GM21423 (cell line): ENCODE data around the gene NRARP.
"Not testable (repeated sequence)": the region's sequence is repeated elsewhere in the genome, so short reads cannot be mapped to it uniquely, and the experiment has no call there.

ENCODE experiments used
- ATAC-seq: cut with Tn5 transposase; IDR thresholded peaks from one replicate; pipeline ENCODE4 v1.9.1; 2021; ENCODE audit warnings: mild to moderate bottlenecking, moderate library complexity; ENCODE audit not compliant: unreplicated experiment

NRARP gene, protein sequence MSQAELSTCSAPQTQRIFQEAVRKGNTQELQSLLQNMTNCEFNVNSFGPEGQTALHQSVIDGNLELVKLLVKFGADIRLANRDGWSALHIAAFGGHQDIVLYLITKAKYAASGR

DNA sequence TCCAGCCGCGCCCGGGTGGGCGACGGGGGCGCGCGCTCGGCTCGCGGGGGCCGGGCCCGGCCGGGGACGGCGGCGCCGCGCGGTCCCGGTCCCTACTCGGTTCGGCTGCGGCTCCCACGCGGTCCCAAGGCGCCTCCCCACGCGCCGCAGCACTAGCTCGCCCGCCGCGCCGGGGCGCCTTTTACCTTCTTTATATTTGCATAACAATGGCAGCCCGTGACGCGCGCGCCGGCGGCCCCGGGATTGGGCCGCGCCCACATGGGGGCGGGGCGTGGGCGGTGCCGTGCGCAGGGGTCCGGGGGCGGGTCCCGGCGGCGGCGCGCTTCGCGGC is at the start of gene NRARP:
NRARP (minus strand) TSS at position 154 of the 331 bp plus-strand sequence. CDS start 343 bp downstream, outside the sequence.
- ATAC-seq = peak; percentile 66

DNA sequence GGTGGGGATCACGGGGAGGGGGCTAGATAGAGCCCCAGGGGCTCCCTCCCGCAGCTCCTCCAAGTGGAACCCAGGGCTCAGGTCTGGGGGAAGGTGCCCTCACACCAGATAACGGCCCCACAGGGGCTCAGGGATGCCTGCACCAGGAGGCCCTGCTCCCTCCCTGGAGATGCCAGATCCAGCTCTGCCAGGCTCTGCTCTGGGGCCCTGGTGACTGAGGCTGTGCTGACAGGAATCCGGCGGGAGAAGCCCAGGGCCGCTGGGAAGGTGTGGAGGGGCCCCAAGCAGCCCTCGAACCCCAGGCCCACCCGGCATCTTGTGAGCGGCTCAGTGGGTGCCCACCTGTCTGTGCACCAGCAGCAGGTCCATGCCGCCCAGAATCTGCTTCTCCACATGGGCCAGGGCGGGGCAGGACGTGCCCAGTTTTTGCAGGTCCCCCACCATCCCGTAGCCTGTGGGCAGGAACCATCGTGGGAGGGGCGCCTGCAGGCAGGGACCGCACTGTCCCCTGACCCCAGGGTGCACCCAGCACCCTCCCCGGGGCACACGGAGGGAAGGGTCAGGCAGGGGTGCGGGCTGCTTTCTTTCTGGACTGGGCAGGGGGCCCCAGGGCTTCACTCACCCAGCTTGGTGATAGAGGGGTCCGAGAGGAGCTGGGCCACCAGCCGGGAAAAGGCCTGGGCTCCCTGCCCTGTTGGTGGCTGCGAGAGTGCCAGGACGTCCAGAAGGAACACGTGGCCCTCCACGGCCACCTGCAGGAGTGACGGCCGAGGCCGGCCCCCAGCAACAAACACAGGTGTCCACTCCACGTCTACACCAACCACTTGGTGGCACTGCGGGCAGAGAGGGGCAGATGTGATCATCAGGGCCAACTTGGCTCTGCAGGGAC is 48.9 kb upstream of the NRARP start:
- ATAC-seq = no peak

DNA sequence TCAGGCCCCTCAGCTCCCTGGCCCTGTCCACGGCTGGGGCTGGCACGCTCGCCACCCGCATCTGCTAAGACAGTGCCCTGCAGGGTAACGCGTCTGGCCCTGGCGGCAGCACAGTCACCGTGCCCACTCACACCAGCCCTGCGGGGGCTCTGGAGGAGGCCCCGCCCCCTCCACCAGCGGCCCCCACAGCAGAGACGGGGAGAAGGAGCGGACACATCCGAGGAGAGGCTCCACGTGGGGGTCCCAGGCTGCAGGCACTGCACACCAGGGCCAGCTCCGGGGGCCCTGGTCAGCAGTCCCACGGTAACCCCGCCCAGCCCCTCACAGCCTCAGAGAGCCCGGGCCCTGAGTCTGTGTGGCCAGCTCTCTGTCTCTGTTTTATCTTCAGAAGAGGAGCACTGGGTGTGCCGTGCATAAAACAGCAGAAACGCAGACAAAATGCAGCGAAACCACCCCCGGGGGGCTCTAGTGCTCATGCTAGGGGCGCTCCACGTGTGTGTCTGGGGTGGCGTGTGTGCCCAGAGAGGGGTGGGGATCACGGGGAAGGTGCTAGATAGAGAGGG is 47.5 kb upstream of the NRARP start:
- ATAC-seq = no peak

DNA sequence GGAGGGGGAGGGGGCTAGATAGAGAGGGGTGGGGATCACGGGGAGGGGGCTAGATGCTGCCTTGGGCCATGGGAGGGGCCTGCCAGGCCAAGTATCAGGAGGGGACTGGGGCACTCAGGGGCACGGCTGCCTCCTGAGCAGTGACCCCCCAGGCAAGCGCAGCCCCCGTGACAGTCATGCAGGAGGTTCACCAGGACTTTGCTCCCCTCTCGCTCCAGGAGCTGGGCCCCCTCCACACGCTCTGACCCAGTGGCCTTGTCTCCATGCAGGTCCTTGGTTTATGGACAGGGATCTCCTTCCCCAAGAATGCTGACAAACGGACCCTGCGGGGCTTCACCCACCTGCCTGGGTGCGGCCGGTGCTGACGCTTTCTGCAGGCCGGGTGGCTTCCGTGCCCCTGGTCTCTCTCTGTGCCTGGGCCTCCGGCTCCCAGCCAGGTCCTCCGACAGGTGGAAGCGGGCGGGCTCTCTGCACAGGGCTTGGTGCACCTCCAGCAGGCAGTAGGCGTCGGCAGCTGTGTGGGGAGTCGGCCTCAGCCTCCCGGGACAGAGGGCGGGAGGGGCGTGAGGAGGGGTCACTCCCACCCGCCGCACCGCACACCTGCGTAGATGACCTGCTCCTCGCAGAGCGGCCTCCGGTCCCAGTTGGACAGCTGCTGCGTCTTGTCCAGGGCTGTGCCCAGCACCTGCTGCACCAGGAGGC is 46.8 kb upstream of the NRARP start:
- ATAC-seq = no peak

DNA sequence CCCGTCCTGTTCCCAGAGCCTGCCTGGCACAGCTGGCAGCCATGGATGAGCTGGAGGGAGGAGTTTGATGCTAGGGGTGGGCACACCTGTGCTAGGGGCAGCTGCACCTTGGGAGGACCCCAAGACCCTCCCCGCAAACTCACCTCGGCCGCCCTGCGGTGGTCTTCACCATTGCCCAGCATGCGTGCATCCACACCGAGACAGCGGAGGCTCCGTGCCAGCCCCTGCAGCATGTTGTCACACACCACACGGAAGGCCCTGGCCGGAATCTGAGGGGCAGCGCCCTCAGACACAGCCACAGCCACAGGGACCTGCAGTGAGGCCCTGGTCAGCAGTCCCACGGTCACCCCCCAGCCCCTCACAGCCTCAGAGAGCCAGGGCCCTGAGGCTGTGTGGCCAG is 45.9 kb upstream of the NRARP start:
- ATAC-seq = no peak

DNA sequence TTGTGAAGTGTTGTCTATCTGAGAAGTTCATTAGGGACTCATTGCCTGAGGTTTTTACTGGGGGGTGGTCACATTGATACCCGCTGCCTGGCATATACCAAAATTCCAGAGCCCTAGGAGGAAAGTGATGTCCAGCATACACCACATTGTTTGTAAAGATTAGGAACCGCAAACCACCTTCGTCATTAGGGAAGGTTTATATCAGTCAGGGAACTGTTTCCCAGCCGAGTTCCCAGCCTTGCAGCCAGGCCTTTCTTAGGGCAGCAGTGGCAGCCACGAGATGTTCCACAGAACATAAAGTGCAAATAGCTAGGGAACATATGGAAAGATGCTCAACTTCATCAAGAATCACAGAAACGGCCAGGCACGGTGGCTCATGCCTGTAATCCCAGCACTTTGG is 40.4 kb upstream of the NRARP start:
- ATAC-seq = no peak

DNA sequence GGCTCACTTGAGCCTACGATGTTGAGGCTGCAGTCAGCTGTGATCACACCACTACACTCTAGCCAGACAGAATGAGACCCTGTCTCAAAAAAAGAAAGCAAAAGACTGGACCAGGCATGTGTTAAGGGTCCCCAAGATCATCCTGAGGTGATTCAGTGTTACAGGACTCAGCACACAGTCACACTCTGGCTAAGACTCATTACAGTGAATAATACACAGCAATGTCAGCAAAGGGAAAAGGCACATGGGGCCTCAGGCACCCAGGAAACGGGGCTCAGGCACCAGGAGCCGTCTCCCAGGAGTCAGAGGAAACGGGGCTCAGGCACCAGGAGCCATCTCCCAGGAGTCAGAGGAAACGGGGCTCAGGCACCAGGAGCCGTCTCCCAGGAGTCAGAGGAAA is 39.2 kb upstream of the NRARP start:
- ATAC-seq = no peak

DNA sequence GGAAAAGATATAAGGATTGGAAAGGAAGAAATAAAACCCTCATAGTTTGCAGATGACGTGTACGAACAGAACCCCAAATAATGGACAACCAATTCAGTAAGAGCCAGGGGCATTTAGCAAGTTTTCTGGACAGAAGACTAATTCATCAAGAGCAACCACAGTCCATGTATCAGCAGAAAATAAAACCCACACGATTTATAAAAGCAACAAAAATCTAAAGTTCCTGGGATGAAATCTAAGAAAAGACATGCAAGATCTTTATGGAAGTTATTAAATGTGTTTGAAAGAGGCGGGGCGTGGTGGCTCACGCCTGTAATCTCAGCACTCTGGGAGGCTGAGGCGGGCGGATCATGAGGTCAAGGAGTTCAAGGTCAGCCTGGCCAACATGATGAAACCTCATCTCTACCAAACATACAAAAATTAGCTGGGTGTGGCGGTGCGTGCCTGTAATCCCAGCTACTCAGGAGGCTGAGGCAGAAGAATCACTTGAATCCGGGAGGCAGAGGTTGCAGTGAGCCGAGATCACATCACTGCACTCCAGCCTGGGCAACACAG is 37.9 kb upstream of the NRARP start:
- ATAC-seq = not testable (repeated sequence)

DNA sequence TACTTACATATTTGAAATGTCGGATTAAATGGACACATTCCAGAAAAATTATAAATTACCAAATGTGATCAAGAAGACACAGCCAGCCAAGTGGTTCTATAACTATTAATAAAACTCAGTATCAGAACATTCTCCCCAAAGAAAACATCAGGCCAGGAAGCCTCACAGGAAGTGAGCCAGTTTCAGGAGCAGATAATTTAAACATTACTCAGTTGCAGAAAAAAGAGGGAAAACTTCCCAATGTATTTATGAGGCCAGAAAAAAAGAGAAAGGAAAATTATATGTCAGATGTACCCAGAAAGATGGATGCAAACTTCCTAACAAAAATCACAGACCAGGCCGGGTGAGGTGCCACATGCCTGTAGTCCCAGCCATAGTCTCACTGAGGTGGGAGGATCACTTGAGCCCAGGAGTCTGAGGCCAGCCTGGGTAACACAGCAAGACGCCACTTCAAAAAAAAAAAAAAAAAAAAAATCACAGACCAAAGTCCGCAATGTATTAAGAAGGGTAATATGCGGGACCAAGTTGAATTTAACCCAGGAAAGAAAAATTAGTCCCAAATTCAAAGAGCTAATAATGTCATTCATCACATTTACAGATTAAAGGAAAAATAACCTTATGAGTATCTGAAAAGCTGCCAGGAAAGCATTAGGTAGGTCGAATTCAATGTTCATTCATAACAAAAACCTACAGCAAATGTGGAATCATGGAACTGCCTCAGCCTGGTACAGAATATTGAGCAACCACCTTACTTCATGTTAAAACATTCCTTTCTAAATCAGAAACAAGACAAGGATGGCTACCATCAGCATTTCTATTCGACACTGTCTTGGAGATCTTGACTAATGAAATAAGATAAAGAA is 37.2 kb upstream of the NRARP start:
- ATAC-seq = no peak

DNA sequence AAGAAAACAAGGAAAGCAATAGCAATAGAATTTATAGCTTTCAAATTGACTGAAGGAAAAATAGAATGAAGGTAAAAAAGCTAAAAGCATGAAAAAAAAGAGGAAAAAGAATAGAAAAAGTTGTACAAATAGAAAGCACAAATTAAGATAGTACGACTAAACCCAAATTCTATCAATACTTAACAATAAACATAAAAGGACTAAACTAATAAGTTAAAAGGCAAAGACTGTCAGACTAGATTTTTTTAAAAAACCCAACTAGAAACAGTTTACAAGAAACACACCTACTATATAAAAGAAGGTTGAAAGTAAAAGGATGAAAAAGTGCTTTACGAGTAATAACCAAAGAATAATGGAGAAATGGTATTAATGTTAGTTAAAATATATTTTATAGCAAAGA is 34.7 kb upstream of the NRARP start:
- ATAC-seq = no peak

DNA sequence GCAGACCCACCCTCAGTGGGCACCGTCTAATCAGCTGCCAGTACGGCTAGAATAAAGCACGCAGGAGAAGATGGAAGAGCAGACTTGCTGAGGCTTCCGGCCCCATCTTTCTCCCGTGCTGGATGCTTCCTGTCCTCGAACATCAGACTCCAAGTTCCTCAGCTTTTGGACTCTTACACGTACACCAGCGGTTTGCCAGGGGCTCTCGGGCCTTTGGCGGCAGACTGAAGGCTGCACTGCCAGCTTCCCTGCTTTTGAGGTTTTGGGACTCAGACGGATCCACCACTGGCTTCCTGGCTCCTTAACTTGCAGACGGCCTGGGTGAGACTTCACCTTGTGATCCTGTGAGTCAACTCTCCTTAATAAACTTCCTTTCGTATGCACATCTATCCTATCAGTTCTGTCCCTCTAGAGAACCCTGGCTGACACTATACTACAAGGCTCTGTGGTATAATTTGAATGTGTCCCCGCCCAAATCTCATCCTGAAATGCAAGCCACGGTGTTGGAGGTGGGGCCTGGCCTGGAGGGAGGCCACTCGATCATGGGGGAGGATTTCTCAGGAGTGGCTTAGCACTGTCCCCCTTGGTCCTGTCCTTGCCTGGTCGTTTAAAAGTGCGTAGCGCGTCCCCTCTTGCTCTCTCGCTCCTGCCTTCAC is 31.1 kb upstream of the NRARP start:
- no peak for ATAC-seq

DNA sequence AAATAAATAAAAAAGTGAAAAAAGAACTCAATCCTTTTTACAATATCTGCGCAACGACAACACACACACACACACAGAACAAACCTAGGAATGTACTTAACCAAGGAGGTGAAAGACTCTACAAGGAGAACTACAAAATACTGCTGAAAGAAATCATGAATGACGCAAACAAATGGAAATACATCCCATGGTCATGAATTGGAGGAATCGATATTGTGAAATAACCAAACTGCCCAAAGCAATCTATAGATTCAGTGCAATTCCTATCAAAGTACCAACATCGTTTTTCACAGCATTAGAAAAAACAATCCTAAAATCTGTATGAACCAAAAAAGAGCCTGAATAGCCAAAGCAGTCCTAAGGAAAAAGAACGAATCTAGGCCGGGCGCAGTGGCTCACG is 29.9 kb upstream of the NRARP start:
- ATAC-seq = no peak

DNA sequence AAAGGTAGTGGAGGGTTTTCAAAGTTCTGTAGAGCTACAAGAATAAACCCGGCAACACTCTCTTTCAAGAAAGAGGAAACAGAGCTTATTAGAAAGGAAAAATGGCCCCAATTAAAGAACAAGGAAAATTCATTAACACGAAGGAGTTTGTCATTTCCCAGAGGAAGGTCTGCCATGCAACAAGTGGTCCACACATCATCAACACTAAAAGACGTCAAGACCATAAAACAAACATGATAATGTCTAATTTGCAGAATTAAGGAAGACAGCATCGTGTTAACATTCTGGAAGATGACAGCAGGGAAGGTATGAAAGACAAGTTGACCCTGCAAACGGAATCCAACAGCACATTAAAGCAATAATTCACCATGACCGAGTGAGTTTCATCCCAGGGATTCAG is 28.6 kb upstream of the NRARP start:
- no peak for ATAC-seq

DNA sequence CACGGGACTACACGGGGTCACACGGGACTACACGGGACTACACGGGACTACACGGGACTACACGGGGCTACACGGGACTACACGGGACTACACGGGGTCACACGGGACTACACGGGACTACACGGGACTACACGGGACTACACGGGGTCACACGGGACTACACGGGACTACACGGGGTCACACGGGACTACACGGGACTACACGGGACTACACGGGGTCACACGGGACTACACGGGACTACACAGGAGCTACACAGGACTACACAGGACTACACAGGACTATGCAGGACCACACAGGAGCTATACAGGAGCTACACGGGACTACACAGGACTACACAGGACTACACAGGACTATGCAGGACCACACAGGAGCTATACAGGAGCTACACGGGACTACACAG is 27.5 kb upstream of the NRARP start:
- ATAC-seq = not testable (repeated sequence)

DNA sequence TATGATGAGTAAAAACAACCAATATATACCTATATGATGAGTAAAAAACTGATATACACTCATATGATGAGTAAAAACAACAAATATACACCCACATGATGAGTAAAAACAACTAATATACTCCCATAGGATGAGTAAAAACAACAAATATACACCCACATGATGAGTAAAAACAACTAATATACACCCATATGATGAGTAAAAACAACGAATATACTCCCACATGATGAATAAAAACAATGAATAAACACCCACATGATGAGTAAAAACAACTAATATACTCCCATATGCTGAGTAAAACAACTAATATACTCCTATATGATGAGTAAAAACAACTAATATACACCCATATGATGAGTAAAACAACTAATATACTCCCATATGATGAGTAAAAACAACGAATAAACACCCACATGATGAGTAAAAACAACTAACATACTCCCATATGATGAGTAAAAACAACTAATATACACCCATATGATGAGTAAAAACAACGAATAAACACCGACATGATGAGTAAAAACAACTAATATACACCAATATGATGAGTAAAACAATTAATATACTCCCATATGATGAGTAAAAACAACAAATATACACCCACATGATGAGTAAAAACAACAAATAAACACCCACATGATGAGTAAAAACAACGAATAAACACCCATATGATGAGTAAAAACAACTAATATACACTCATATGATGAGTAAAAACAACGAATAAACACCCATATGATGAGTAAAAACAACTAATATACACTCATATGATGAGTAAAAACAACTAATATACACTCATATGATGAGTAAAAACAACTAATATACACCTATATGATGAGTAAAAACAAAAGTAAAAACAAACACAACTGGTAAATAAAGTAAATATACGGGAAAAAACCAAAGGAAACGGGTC is 25.8 kb upstream of the NRARP start:
- ATAC-seq = not testable (repeated sequence)

DNA sequence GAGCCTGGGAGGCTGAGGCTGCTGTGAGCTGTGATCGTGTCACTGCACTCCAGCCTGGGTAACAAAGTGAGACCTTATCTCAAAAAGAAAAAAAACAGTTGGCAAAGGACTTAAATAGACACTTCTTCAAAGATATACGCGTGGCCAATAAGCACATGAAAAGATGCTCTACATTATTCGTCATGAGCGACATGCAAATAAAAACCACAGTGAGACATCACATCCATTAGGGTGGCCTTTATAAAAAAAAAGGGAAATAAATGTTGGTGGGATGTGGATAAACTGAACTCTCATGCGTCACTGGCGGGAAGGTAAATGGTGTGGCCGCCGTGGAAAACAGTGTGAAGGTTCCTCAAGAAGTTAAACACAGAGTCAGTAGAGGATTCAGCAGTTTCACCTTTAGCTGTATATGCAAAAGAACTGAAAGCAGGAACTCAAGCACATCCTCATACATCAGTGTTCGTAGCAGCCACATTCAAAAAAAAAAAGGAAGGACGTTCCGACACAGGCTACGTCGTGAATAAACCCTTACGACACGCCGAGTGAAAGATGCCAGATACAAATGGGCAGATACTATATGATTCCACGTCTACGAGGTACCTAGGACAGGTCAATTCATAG is 24.5 kb upstream of the NRARP start:
- ATAC-seq = peak; percentile 70

DNA sequence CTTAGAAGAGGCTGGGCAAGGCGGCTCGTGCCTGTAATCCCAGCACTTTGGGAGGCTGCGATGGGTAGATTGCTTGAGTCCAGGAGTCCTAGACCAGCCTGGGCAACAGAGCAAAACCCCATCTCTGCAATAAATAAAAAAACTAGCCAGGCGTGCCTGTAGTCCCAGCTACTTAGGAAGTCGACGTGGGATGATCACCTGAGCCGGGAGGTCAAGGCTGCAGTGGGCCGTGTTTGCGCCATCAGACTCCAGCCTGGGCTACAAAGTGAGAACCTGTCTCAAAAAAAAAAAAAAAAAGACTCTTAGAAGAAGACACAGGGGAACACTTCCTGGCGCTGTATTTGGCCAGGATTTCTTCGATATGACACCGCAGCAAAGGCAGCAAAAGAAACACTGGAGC is 23.7 kb upstream of the NRARP start:
- ATAC-seq = no peak

DNA sequence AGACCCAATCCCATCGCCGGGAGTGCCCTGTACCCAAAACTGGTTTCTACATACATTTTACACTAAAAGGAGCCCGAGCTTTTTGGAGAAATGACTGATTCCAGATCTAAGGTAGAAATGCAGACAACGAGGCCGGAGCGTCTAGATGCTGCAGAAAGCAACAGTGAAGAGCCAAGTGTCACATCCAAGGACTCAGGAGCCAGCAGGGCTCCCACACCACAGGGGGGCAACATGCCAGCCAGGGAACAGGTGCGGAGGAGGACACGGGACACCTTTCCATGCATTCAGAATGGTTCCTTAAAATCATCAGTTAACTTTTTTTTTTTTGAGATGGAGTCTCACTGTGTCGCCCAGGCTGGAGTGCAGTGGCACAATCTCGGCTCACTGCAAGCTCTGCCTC is 23.1 kb upstream of the NRARP start:
- ATAC-seq = no peak
